T-cell (primary cell): ENCODE results near the gene HOXA3. TPM values are rescaled to one million over a fixed set of nuclear protein-coding genes. Genes with fewer than 3 reads are reported as not detected.

Source experiments
- ATAC-seq, 4 experiments: fragments of 200-7000 bp in 3 of 4; fragments of 150-1000 bp in 1 of 4; cut with Tn5 transposase; replicated peaks in 1 of 4; 1 replicate in 3 of 4; 2 replicates in 1 of 4; pipeline ENCODE4 v1.10.0; 2021; ENCODE audit warnings: moderate library complexity in 3 of 4, mild to moderate bottlenecking in 2 of 4, moderate number of reproducible peaks in 1 of 4
- CTCF ChIA-PET, 2 donors: fragments of 300-600 bp; sonication (Branson Sonifier 250); formaldehyde crosslinking; loops; one replicate each; lab custom pipeline; 2022; ENCODE audit warnings: antibody characterized with exemption in 2 of 2; lab: Charles Lee
- POLR2A ChIA-PET, 2 donors: fragments of 300-600 bp; sonication (Branson Sonifier 250); formaldehyde crosslinking; loops; one replicate each; lab custom pipeline; 2022; ENCODE audit warnings: antibody characterized with exemption in 2 of 2; lab: Charles Lee
- DNase-seq, 35 experiments: peaks; one replicate each; pipeline versions ENCODE4 v3.0.0 to v3.0.0-alpha.2; 2013 to 2023
- H3K27ac ChIP-seq: one replicate; pipeline ENCODE4 v1.5.1; 2013; ENCODE audit warnings: low read length
- H3K27me3 ChIP-seq, 2 experiments: replicated peaks in 1 of 2; 1 replicate in 1 of 2; 2 replicates in 1 of 2; pipeline versions ENCODE4 v1.6.1 to v1.7.0; 2013; ENCODE audit warnings: low read length in 1 of 2, mixed read lengths in 1 of 2; ENCODE audit not compliant: control insufficient read depth in 2 of 2, insufficient read depth in 2 of 2; ENCODE audit errors: extremely low read depth in 1 of 2
- H3K36me3 ChIP-seq, 2 donors: 1 replicate in 1 of 2; 2 replicates in 1 of 2; pipeline versions ENCODE4 v1.6.1 to v1.7.0; 2013; ENCODE audit warnings: low read length in 1 of 2; ENCODE audit not compliant: control insufficient read depth in 2 of 2, insufficient read depth in 1 of 2; ENCODE audit errors: extremely low read depth in 1 of 2
- H3K4me1 ChIP-seq, 2 experiments: 1 replicate in 1 of 2; 2 replicates in 1 of 2; pipeline versions ENCODE4 v1.6.1 to v1.7.0; 2013; ENCODE audit warnings: low read length in 2 of 2, mixed read lengths in 1 of 2; ENCODE audit not compliant: insufficient read depth in 2 of 2, control insufficient read depth in 1 of 2; ENCODE audit errors: extremely low read depth in 1 of 2
- H3K4me3 ChIP-seq, 2 donors: 1 replicate in 1 of 2; 2 replicates in 1 of 2; pipeline versions ENCODE4 v1.5.1 to v1.7.0; 2013; ENCODE audit warnings: mild to moderate bottlenecking in 2 of 2, low read length in 1 of 2, moderate library complexity in 1 of 2; ENCODE audit not compliant: control insufficient read depth in 1 of 2; ENCODE audit errors: extremely low read depth in 1 of 2
- H3K9me3 ChIP-seq: 2 replicates; pipeline ENCODE4 v1.7.0; 2013
- H3K27ac Mint-ChIP-seq, 2 donors: one replicate each; pipeline ENCODE4 v1.8.0; 2020 to 2021; ENCODE audit warnings: mild to moderate bottlenecking in 2 of 2, mixed read lengths in 2 of 2
- H3K27me3 Mint-ChIP-seq, 2 donors: one replicate each; pipeline ENCODE4 v1.8.0; 2021 to 2022; ENCODE audit warnings: mixed read lengths in 2 of 2
- H3K36me3 Mint-ChIP-seq: one replicate; pipeline ENCODE4 v1.8.0; 2021; ENCODE audit warnings: mixed read lengths
- H3K4me1 Mint-ChIP-seq, 3 donors: one replicate each; pipeline ENCODE4 v1.8.0; 2020 to 2022; ENCODE audit warnings: mixed read lengths in 3 of 3, mild to moderate bottlenecking in 1 of 3
- H3K4me3 Mint-ChIP-seq, 3 donors: one replicate each; pipeline ENCODE4 v1.8.0; 2020 to 2022; ENCODE audit warnings: mild to moderate bottlenecking in 3 of 3, mixed read lengths in 3 of 3, moderate library complexity in 3 of 3
- H3K9me3 Mint-ChIP-seq, 3 donors: one replicate each; pipeline ENCODE4 v1.8.0; 2020 to 2022; ENCODE audit warnings: mixed read lengths in 3 of 3
- WGBS: methylation state at CpG from one replicate; pipeline ENCODE4 v1.1.5; 2013; ENCODE audit warnings: missing lambda C conversion rate; ENCODE audit not compliant: insufficient coverage; 5-methylcytosine and 5-hydroxymethylcytosine counted together
- total RNA-seq, 35 experiments: library from RNA in 6 of 35; stranded (reverse) in 6 of 35; fragments of 120-200 nt in 1 of 35; gene quantifications; one replicate each; pipeline versions ENCODE4 v1.2.1 to v1.2.4 and lab custom pipeline; 2013 to 2026

The HOXA3 gene
- total RNA-seq, 5 donors from 2014 or later (not counting 1 experiment from before 2014, with no cell fraction given): 0.79 to 1.4 TPM; not detected in 3

DNA sequence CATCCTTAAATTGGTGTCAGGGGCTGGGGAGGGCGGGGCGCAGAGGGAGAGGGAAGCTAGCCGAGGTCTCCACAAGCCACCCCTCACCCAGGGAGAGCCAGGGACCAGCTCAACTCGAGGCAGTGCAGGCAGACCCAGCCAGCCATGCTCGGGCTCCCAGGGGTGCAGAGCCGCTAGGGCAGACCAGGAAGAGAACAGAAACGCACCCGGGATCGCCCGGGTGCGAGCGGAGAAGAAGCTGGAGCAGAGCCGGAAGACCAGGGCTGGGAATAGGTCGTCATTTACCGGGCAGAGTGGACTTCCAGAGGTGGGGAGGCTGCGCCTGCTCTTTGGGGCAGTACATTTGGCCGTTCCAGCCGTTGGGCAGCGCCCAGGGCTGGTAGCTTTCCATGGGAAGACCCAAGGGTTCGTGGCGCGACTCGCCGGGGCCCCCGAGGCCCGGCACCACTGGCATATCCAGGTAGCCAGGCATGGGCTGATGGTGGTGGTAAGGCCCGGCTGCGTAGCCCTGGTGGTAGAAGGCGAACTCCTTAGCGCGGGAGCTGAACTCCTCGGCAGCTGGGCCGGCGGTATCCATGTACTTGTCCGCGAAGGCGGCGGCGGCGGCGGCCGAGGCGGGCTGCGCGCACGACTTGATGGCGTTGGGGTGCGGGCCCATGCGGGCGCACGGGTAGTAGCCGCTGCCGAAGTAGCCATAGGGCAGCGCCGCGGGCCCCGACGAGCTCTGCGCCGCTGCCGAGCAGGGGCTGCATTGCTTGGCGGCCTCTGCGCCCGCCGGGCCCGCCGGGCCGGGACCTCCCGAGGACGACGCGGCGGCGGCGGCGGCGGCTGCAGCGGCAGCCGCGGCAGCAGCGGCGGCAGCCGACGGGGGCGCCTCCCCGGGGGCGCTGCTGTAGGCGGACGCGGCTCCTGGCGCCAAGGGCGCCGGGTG, 46.8 kb upstream of the HOXA3 start:
- H3K27ac Mint-ChIP-seq: peak overlapping the region in 1 of 2 donors; percentile 23
- H3K4me3 ChIP-seq: peak overlapping the region in 1 of 2 donors; percentile 15
- peaks cover 3 to 40% of the 10 kb centered on the region in 2 experiments for H3K4me1 ChIP-seq
- ChIA-PET POLR2A (interaction anchor here (0.6 kb wide), 3 partner anchors 406 to 1337 kb away, joined by 3 to 5 read pairs (median 3); no protein-coding TSS in a partner anchor), CTCF (interaction anchor here (0.5 to 1.2 kb wide), 8 partner anchors 11 to 1337 kb away, joined by 3 to 8 read pairs (median 3); no protein-coding TSS in a partner anchor)
- peaks cover 34 to 37% (median 36%) of the 10 kb centered on the region in 3 donors for H3K4me1 Mint-ChIP-seq
- ATAC-seq (peak in 3 of 4 experiments; percentile 23 to 38 (median 32)), DNase-seq (peak in 3 of 35 experiments; percentile 10 to 27 (median 23))
- H3K9me3 Mint-ChIP-seq: no peaks in the 10 kb centered on the region
- H3K36me3 Mint-ChIP-seq: no peaks in the 10 kb centered on the region
- peaks cover 81 to 83% of the 10 kb centered on the region in 2 donors for H3K27me3 Mint-ChIP-seq
- no peaks in the 10 kb centered on the region for H3K9me3 ChIP-seq
- H3K36me3 ChIP-seq: no peaks in the 10 kb centered on the region
- H3K27ac ChIP-seq: no peak overlapping the region
- 5% methylated on average over 89 of the region's 93 CpGs for WGBS
- H3K4me3 Mint-ChIP-seq: peak overlapping the region; percentile 41 to 71 (median 46)
- H3K27me3 ChIP-seq: peaks cover 41 to 61% of the 10 kb centered on the region in 2 experiments

DNA sequence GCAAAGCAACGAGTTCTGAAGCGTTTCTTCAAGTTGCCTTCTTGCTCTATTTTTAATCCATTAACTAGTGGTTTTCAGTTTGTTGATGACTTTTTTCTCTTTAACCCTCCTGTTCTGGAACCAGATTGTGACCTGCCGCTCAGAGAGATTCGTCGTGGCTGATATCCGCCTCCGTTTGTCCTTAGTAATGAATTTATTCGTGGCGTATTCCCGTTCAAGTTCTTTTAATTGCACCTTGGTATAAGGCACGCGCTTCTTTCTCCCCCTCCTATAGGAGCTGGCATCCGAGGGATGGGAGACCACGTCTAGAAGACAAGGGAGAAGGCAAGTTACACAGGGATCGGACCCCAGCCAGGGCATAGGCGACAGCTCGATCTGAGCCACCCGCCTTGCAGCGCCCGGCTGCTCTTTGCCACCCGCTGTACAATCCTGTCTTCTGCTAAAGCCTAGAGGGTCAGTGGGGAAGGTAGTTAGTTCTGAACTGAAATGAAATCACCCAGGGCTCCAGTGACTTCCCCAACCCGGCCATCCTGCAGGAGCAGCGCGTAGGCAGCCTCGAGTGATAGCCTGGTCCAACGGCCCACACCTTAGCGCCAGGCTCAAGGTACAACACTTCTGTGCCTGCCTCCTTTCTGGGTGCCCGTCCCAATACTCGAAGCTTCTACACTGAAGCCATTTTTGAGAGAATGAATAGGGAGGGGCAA, 45.9 kb upstream of the HOXA3 start:
- H3K36me3 ChIP-seq: no peaks in the 10 kb centered on the region
- POLR2A ChIA-PET: interaction anchor here in 1 of 2 donors (0.6 kb wide), 1 partner anchor 407 kb away, joined by 5 read pairs; no protein-coding TSS in a partner anchor
- H3K4me3 ChIP-seq: peak overlapping the region in 1 of 2 donors; percentile 11
- Mint-ChIP-seq H3K4me1 (peaks cover 38 to 39% (median 38%) of the 10 kb centered on the region in 3 donors), H3K27me3 (peaks cover 82 to 83% of the 10 kb centered on the region in 2 donors), H3K9me3 (no peaks in the 10 kb centered on the region), H3K4me3 (peak overlapping the region in 2 of 3 donors; percentile 40 to 70), H3K36me3 (no peaks in the 10 kb centered on the region), H3K27ac (peak overlapping the region in 1 of 2 donors; percentile 50)
- CTCF ChIA-PET: interaction anchor here (0.5 to 1.2 kb wide), 6 partner anchors 30 to 1336 kb away, joined by 3 to 8 read pairs (median 3); no protein-coding TSS in a partner anchor
- WGBS: 13% methylated on average over 19 of the region's 29 CpGs
- no peak overlapping the region for H3K27ac ChIP-seq
- DNase-seq (peak in 4 of 35 experiments; percentile 7 to 23 (median 16)), ATAC-seq (no peak)
- peaks cover 3 to 46% of the 10 kb centered on the region in 2 experiments for H3K4me1 ChIP-seq
- no peaks in the 10 kb centered on the region for H3K9me3 ChIP-seq
- H3K27me3 ChIP-seq: peaks cover 41 to 60% of the 10 kb centered on the region in 2 experiments

DNA sequence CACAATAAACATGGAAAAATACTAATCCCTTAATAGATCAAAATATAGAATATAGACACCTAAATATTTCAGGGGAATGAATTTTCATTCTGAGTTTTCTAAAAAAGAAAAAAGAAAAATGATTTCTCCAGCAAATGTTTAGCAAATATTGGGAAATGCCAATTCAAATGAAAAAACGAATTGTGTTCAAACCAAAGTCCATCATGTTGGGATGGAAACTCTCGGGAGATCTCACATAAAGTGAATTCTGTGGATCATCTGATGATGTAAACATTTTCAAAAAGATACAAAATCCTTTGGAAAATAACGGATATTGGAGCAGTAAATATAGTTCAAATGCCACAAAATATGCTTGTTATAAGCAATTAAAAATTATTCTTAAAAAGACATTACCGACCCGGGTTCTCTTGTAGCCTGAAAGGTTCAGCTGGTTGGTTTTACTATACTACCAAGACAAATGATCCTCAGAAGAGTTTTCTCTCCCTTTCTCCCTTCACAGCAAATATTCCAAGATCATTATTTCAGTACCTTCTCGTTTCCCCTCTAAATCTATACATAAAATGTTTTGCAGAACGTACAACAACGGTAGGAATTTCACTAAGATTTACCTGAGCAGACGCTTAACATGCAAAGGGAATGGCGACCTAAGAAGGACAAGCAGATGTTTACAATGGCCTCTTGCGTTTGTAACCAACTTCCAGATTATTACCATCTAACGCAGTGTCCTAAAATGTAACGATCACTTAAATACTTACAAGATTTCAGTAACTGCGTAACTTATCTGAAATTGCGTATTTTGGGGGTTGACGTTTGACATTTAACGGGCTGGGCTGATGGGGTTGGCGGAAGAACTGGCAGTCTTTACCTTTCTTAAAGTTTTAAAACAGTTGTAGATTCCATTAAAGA, 45.0 kb upstream of the HOXA3 start:
- CTCF ChIA-PET: no interaction called here
- H3K27ac Mint-ChIP-seq: peak overlapping the region in 1 of 2 donors; percentile 65
- no peak overlapping the region for H3K27ac ChIP-seq
- POLR2A ChIA-PET: no interaction called here
- H3K4me3 ChIP-seq: no peak overlapping the region
- peaks cover 37 to 60% of the 10 kb centered on the region in 2 experiments for H3K27me3 ChIP-seq
- no peaks in the 10 kb centered on the region for H3K9me3 Mint-ChIP-seq
- H3K4me1 ChIP-seq: peaks cover 3 to 53% of the 10 kb centered on the region in 2 experiments
- peaks cover 78 to 82% of the 10 kb centered on the region in 2 donors for H3K27me3 Mint-ChIP-seq
- peaks cover 41 to 42% (median 41%) of the 10 kb centered on the region in 3 donors for H3K4me1 Mint-ChIP-seq
- no peaks in the 10 kb centered on the region for H3K36me3 ChIP-seq
- H3K9me3 ChIP-seq: no peaks in the 10 kb centered on the region
- H3K36me3 Mint-ChIP-seq: no peaks in the 10 kb centered on the region
- DNase-seq: peak in 1 of 35 experiments; percentile 23
- H3K4me3 Mint-ChIP-seq: peak overlapping the region in 1 of 3 donors; percentile 70
- ATAC-seq: no peak
- 35% methylated on average over 4 of the region's 18 CpGs for WGBS

DNA sequence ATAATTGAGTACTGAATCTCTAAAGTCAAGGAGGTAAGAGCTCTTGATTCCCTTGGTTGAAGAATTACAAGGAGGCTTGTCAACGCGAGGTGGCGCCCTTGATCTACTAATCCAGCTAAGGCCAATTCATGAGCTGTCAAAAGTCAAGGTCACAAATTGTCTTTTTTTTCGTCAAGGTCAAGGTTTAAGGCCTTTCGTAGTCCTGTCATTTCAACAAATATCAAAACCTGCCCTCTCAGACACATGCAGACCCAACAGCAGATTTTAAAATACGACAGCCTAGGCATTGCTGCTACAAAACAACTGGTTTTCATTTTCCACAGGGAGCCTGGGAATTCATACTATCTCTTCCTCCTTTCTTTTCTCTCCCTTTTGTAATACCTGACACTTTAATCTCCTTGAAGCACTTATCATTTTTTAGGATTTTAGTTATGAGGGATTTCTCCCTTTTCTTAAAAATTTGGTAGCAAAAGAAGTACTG, 43.9 kb upstream of the HOXA3 start:
- H3K27me3 Mint-ChIP-seq: peaks cover 71 to 81% of the 10 kb centered on the region in 2 donors
- peak; percentile 49 to 89 (median 78) for DNase-seq
- no peak overlapping the region for H3K27ac ChIP-seq
- no peak overlapping the region for H3K4me3 Mint-ChIP-seq
- H3K4me1 Mint-ChIP-seq: peaks cover 37 to 40% (median 39%) of the 10 kb centered on the region in 3 donors
- no peaks in the 10 kb centered on the region for H3K36me3 Mint-ChIP-seq
- H3K9me3 ChIP-seq: no peaks in the 10 kb centered on the region
- WGBS: 3% methylated on average over 6 of the region's 6 CpGs
- peaks cover 3 to 52% of the 10 kb centered on the region in 2 experiments for H3K4me1 ChIP-seq
- POLR2A ChIA-PET: interaction anchor here in 1 of 2 donors (0.6 kb wide), 1 partner anchor 13 kb away, joined by 3 read pairs; no protein-coding TSS in a partner anchor
- no peaks in the 10 kb centered on the region for H3K9me3 Mint-ChIP-seq
- no peak overlapping the region for H3K27ac Mint-ChIP-seq
- H3K36me3 ChIP-seq: no peaks in the 10 kb centered on the region
- CTCF ChIA-PET: interaction anchor here (0.5 to 2.4 kb wide), 51 partner anchors 9 to 1726 kb away, joined by 3 to 23 read pairs (median 4); partner anchors contain the start of gene HOXA3 (in 1 of the 2)
- H3K27me3 ChIP-seq: peaks cover 33 to 60% of the 10 kb centered on the region in 2 experiments
- peak in 2 of 4 experiments; percentile 34 to 46 for ATAC-seq
- H3K4me3 ChIP-seq: no peak overlapping the region

DNA sequence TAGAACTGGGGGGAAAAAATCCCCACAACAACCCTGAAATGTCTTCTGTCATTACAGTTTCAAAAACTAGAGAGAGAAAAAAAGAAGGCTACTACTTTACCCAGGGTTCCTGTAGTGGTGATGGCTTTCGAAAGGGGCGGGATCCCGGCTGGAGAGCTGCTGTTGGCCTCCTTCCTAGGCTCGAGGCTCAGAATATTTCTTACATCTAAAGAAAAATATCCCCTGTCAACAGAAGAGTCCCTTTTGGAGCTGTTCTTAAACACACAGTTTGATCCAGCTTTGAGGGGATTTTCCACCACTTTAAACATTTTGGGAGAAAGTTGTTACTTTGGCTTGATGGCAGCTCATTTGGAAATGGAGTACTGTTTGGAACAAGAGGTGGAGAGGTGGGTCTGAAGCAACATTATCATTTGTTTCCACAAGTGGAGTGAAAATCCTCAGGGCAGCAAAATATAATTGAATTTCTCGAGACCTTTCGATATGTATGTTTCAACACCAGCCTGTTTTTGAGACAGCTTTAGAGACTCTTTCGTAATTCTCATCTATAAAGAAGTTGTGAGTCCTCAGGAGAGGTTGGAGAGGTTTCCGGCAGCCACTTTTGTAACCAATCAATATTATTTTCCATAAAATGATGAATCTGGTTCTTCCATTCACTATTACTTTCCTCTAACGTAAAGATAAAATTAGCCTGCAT, 42.5 kb upstream of the HOXA3 start:
- H3K4me3 Mint-ChIP-seq: no peak overlapping the region
- peaks cover 30 to 37% (median 35%) of the 10 kb centered on the region in 3 donors for H3K4me1 Mint-ChIP-seq
- WGBS: 80% methylated on average over 2 of the region's 9 CpGs
- H3K4me3 ChIP-seq: no peak overlapping the region
- H3K27me3 Mint-ChIP-seq: peaks cover 73 to 84% of the 10 kb centered on the region in 2 donors
- DNase-seq (peak in 2 of 35 experiments; percentile 1 to 3), ATAC-seq (no peak)
- ChIA-PET POLR2A (no interaction called here), CTCF (interaction anchor here (0.7 to 2.4 kb wide), 14 partner anchors 8 to 902 kb away, joined by 3 to 23 read pairs (median 7); no protein-coding TSS in a partner anchor)
- H3K4me1 ChIP-seq: peaks cover 0 to 38% of the 10 kb centered on the region in 2 experiments
- no peaks in the 10 kb centered on the region for H3K36me3 ChIP-seq
- H3K9me3 Mint-ChIP-seq: no peaks in the 10 kb centered on the region
- no peak overlapping the region for H3K27ac Mint-ChIP-seq
- no peaks in the 10 kb centered on the region for H3K36me3 Mint-ChIP-seq
- H3K27me3 ChIP-seq: peaks cover 36 to 62% of the 10 kb centered on the region in 2 experiments
- no peaks in the 10 kb centered on the region for H3K9me3 ChIP-seq
- H3K27ac ChIP-seq: no peak overlapping the region
